Measurements from ENCODE around the gene MPZL1. TPM values are rescaled to one million over a fixed set of nuclear protein-coding genes. Genes with fewer than 3 reads are reported as not detected.

Gene MPZL1
- total RNA-seq, 1 experiment from 2014 or later = 273 TPM

DNA sequence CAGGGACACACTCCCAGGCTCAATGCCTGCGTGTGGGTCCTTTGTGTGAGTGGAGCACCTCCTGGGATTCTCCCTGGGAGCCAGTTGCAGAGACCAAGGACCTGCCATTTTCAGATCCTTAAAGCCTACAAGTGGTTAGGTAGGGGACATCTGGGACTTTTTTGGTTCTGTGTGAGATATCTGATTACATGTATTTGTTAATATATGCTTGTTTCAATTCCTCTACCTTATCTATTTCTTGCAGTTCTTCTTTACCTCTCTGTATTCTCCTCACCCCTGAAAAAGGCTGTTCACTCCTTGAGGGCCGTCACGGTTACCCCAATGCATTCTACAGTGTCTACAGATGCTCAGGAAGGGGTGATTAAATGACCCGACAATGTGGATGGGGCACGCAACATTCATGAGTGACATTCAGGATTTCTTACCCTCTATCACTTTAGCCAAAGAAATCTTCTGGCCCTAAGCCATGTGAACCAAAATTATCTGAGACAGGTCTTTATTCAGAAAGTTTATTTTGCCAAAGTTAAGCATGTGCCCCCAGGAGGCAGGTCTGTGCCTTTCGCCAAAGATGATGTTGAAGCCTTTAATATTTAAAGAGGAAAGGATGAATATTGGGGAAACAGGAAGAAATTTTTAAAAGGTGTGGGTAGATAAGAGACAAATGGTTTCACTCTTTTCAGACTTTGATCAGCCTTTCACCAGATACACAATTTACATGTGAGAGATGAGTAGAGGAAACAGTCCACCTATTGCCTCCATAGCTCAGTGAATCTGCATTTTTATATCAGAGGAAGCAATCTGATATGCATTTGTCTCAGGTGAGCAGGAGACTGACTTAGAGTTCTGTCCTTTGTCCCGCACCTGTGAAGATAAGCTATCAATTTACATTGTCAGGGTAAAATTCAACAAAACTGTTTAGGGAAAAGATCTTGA lies 44.6 kb upstream of the MPZL1 start:
- ChIA-PET POLR2A (no interaction called here), CTCF (no interaction called here)
- H3K27me3 ChIP-seq (replicated peaks; ENCODE audit: control insufficient read depth, insufficient read depth, low read length) = no peaks in the 10 kb centered on the region
- Mint-ChIP-seq H3K4me3 (ENCODE audit: unreplicated experiment) (no peak overlapping the region), H3K36me3 (ENCODE audit: insufficient read depth, unreplicated experiment) (no peaks in the 10 kb centered on the region), H3K27me3 (ENCODE audit: insufficient read depth, unreplicated experiment) (no peaks in the 10 kb centered on the region), H3K27ac (ENCODE audit: unreplicated experiment) (no peak overlapping the region), H3K9me3 (ENCODE audit: unreplicated experiment) (no peaks in the 10 kb centered on the region), H3K4me1 (ENCODE audit: low read depth, unreplicated experiment) (peaks cover 1% of the 10 kb centered on the region)
- no peak overlapping the region for H3K4me3 ChIP-seq (ENCODE audit: low read depth, low read length)
- no peaks in the 10 kb centered on the region for H3K36me3 ChIP-seq (ENCODE audit: control insufficient read depth, insufficient read depth, low read length)
- BruUV-seq (replicated peaks) = no TSS peak
- no peaks in the 10 kb centered on the region for H3K4me1 ChIP-seq
- intact Hi-C loops (cut with micrococcal nuclease; ENCODE audit: unreplicated experiment) = no loop called here
- no peak for DNase-seq
- TF ChIP-seq, protein P1, sequence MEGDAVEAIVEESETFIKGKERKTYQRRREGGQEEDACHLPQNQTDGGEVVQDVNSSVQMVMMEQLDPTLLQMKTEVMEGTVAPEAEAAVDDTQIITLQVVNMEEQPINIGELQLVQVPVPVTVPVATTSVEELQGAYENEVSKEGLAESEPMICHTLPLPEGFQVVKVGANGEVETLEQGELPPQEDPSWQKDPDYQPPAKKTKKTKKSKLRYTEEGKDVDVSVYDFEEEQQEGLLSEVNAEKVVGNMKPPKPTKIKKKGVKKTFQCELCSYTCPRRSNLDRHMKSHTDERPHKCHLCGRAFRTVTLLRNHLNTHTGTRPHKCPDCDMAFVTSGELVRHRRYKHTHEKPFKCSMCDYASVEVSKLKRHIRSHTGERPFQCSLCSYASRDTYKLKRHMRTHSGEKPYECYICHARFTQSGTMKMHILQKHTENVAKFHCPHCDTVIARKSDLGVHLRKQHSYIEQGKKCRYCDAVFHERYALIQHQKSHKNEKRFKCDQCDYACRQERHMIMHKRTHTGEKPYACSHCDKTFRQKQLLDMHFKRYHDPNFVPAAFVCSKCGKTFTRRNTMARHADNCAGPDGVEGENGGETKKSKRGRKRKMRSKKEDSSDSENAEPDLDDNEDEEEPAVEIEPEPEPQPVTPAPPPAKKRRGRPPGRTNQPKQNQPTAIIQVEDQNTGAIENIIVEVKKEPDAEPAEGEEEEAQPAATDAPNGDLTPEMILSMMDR (IDR thresholded peaks at IDR 0.05; ENCODE audit: insufficient read depth in 1 of 2, low read depth in 1 of 2, low read length in 1 of 2, severe bottlenecking in 1 of 2, unreplicated experiment in 1 of 2) = no peak
- no peaks in the 10 kb centered on the region for H3K9me3 ChIP-seq

DNA sequence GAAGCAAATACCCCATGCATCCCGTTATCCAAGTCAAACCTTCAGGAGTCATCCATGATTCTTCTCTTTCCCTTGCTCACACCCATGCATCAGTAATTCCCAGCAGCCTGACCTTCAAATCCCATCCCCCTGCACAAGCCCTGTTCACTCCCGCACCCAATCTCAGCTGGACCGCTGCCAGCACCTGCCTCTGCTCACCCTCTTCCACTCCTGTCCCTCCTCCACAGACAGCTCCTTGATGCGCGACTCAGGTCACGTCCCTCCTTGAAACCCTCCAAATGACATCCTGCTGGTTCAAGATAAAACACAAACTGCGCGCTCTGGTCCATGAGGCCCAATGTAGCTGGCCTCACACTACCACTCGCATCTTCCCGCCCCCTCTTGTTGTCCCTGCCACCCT lies 43.4 kb upstream of the MPZL1 start:
- Histone ChIP-seq H3K9me3 (no peaks in the 10 kb centered on the region), H3K4me1 (no peaks in the 10 kb centered on the region), H3K27me3 (replicated peaks; ENCODE audit: control insufficient read depth, insufficient read depth, low read length) (no peaks in the 10 kb centered on the region), H3K4me3 (ENCODE audit: low read depth, low read length) (no peak overlapping the region), H3K36me3 (ENCODE audit: control insufficient read depth, insufficient read depth, low read length) (no peaks in the 10 kb centered on the region)
- ChIA-PET POLR2A (no interaction called here), CTCF (no interaction called here)
- no peak overlapping the region for H3K4me3 Mint-ChIP-seq (ENCODE audit: unreplicated experiment)
- H3K4me1 Mint-ChIP-seq (ENCODE audit: low read depth, unreplicated experiment) = no peaks in the 10 kb centered on the region
- H3K9me3 Mint-ChIP-seq (ENCODE audit: unreplicated experiment) = no peaks in the 10 kb centered on the region
- H3K27me3 Mint-ChIP-seq (ENCODE audit: insufficient read depth, unreplicated experiment) = no peaks in the 10 kb centered on the region
- intact Hi-C loops (cut with micrococcal nuclease; ENCODE audit: unreplicated experiment) = no loop called here
- H3K36me3 Mint-ChIP-seq (ENCODE audit: insufficient read depth, unreplicated experiment) = no peaks in the 10 kb centered on the region
- DNase-seq = no peak
- no TSS peak for BruUV-seq (replicated peaks)
- TF ChIP-seq, protein P1 (IDR thresholded peaks at IDR 0.05; ENCODE audit: insufficient read depth in 1 of 2, low read depth in 1 of 2, low read length in 1 of 2, severe bottlenecking in 1 of 2, unreplicated experiment in 1 of 2) = no peak
- no peak overlapping the region for H3K27ac Mint-ChIP-seq (ENCODE audit: unreplicated experiment)

DNA sequence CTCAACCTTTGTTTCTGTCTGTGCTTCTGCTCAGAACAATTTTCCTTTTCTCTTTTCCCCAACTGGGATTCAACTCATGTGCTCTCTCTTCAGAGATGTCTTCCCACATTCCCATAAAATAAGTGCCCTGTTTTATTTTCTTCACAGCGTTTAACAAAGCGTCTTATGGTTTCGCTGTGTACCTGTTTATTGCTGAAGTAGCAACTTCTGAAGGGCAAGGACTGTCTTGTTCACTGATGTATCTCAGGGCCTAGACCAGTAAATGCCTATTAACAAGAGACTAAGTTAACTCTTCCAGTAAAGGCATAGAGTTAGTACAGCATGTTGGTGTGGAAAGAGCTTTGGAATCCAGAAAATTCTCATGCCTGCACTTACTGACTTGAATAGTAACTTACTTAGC lies 42.9 kb upstream of the MPZL1 start:
- Mint-ChIP-seq H3K27ac (ENCODE audit: unreplicated experiment) (no peak overlapping the region), H3K4me3 (ENCODE audit: unreplicated experiment) (no peak overlapping the region), H3K9me3 (ENCODE audit: unreplicated experiment) (no peaks in the 10 kb centered on the region), H3K4me1 (ENCODE audit: low read depth, unreplicated experiment) (no peaks in the 10 kb centered on the region), H3K36me3 (ENCODE audit: insufficient read depth, unreplicated experiment) (no peaks in the 10 kb centered on the region), H3K27me3 (ENCODE audit: insufficient read depth, unreplicated experiment) (no peaks in the 10 kb centered on the region)
- ChIA-PET CTCF (no interaction called here), POLR2A (no interaction called here)
- no peaks in the 10 kb centered on the region for H3K36me3 ChIP-seq (ENCODE audit: control insufficient read depth, insufficient read depth, low read length)
- no peaks in the 10 kb centered on the region for H3K4me1 ChIP-seq
- no peaks in the 10 kb centered on the region for H3K27me3 ChIP-seq (replicated peaks; ENCODE audit: control insufficient read depth, insufficient read depth, low read length)
- no peak for DNase-seq
- H3K9me3 ChIP-seq = no peaks in the 10 kb centered on the region
- TF ChIP-seq, protein P1 (IDR thresholded peaks at IDR 0.05; ENCODE audit: insufficient read depth in 1 of 2, low read depth in 1 of 2, low read length in 1 of 2, severe bottlenecking in 1 of 2, unreplicated experiment in 1 of 2) = no peak
- no TSS peak for BruUV-seq (replicated peaks)
- intact Hi-C loops (cut with micrococcal nuclease; ENCODE audit: unreplicated experiment) = no loop called here
- no peak overlapping the region for H3K4me3 ChIP-seq (ENCODE audit: low read depth, low read length)
